DOHH2 (cell line): ENCODE results near the gene SCAF8.

Source experiments
- EZH2phosphoT487 ChIP-seq: fragments of 200-600 bp; sonication (generic); IDR thresholded peaks from 2 replicates; pipeline ENCODE4 v1.6.1; 2017; ENCODE audit warnings: borderline replicate concordance, mild to moderate bottlenecking, antibody characterized with exemption, low read length, moderate library complexity, mixed read lengths
- TF ChIP-seq, protein P1 (sequence below): fragments of 200-600 bp; sonication (generic); IDR thresholded peaks from one replicate; pipeline ENCODE4 v1.5.1; 2014; ENCODE audit warnings: antibody characterized with exemption, mild to moderate bottlenecking, low read depth, low read length; ENCODE audit not compliant: poor library complexity, severe bottlenecking

- no peak for TF ChIP-seq EZH2phosphoT487
- TF ChIP-seq, protein P1, sequence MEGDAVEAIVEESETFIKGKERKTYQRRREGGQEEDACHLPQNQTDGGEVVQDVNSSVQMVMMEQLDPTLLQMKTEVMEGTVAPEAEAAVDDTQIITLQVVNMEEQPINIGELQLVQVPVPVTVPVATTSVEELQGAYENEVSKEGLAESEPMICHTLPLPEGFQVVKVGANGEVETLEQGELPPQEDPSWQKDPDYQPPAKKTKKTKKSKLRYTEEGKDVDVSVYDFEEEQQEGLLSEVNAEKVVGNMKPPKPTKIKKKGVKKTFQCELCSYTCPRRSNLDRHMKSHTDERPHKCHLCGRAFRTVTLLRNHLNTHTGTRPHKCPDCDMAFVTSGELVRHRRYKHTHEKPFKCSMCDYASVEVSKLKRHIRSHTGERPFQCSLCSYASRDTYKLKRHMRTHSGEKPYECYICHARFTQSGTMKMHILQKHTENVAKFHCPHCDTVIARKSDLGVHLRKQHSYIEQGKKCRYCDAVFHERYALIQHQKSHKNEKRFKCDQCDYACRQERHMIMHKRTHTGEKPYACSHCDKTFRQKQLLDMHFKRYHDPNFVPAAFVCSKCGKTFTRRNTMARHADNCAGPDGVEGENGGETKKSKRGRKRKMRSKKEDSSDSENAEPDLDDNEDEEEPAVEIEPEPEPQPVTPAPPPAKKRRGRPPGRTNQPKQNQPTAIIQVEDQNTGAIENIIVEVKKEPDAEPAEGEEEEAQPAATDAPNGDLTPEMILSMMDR = no peak
Observed at GRCh38 chr6:154703124-154703523, 30.1 kb upstream of the SCAF8 start.
